Tibial nerve (tissue), 3 donors: Measurements from ENCODE around the gene FLYWCH2.

Source experiments
- CTCF ChIP-seq, 5 experiments: fragments of 200-600 bp in 3 of 5; fragments of 450-650 bp in 2 of 5; sonication (generic) in 3 of 5; IDR thresholded peaks; one replicate each; pipeline ENCODE4 v1.5.1; 2016 to 2019; ENCODE audit warnings: antibody characterized with exemption in 5 of 5, mild to moderate bottlenecking in 3 of 5, moderate library complexity in 2 of 5
- POLR2A ChIP-seq, 2 donors: fragments of 450-650 bp; IDR thresholded peaks; one replicate each; pipeline ENCODE4 v1.6.1; 2017; ENCODE audit warnings: antibody characterized with exemption in 2 of 2, mild to moderate bottlenecking in 2 of 2, moderate library complexity in 2 of 2

GRCh38 chr16:2905241-2905987, 22.4 kb downstream of the FLYWCH2 start:
- peak in 1 of 5 experiments; percentile 49 for TF ChIP-seq CTCF (IDR thresholded peaks at IDR 0.05)
- peak; percentile 92 to 95 for TF ChIP-seq POLR2A (IDR thresholded peaks at IDR 0.05)
